HepG2 (cell line): ENCODE data around the gene MLLT10. TPM values are rescaled to one million over a fixed set of nuclear protein-coding genes. Genes with fewer than 3 reads are reported as not detected.

ENCODE experiments used
- ATRX ChIP-seq: sonication (generic); formaldehyde crosslinking; IDR thresholded peaks from 2 replicates; pipeline ENCODE4 v1.4.0; 2020; ENCODE audit warnings: missing genetic modification reagents, borderline replicate concordance
- FOXO1 ChIP-seq: sonication (generic); formaldehyde crosslinking; IDR thresholded peaks from 2 replicates; pipeline ENCODE4 v1.4.0; 2020; ENCODE audit warnings: missing genetic modification reagents
- HMGA1 ChIP-seq: sonication (generic); formaldehyde crosslinking; conservative IDR thresholded peaks from 2 replicates; pipeline ENCODE4 v1.4.0; 2020; ENCODE audit warnings: missing genetic modification reagents
- HOXA5 ChIP-seq: sonication (generic); formaldehyde crosslinking; IDR thresholded peaks from 2 replicates; pipeline ENCODE4 v1.4.0; 2020; ENCODE audit warnings: missing genetic modification reagents
- KLF6 ChIP-seq: IDR thresholded peaks from 2 replicates; pipeline ENCODE4 v1.8.0; 2016; ENCODE audit warnings: missing biosample characterization, missing genetic modification reagents
- MLLT10 ChIP-seq: sonication (generic); formaldehyde crosslinking; IDR thresholded peaks from 2 replicates; pipeline ENCODE4 v1.4.0; 2020; ENCODE audit warnings: missing genetic modification reagents
- MXD1 ChIP-seq: sonication (generic); formaldehyde crosslinking; IDR thresholded peaks from 2 replicates; pipeline ENCODE4 v1.4.0; 2020; ENCODE audit warnings: mild to moderate bottlenecking, missing genetic modification reagents
- MYNN ChIP-seq: sonication (generic); formaldehyde crosslinking; IDR thresholded peaks from 2 replicates; pipeline ENCODE4 v1.4.0; 2020; ENCODE audit warnings: mild to moderate bottlenecking, low read depth, missing genetic modification reagents
- STAT6 ChIP-seq: sonication (generic); formaldehyde crosslinking; IDR thresholded peaks from 2 replicates; pipeline ENCODE4 v1.4.0; 2020; ENCODE audit warnings: missing genetic modification reagents, mild to moderate bottlenecking, borderline replicate concordance
- XBP1 ChIP-seq: sonication (generic); formaldehyde crosslinking; IDR thresholded peaks from 2 replicates; pipeline ENCODE4 v1.5.0; 2020; ENCODE audit warnings: missing genetic modification reagents
- ZBTB49 ChIP-seq: sonication (generic); formaldehyde crosslinking; IDR thresholded peaks from 2 replicates; pipeline ENCODE4 v1.4.0; 2020; ENCODE audit warnings: missing genetic modification reagents, borderline replicate concordance
- ZFP90 ChIP-seq: sonication (generic); formaldehyde crosslinking; IDR thresholded peaks from 2 replicates; pipeline ENCODE4 v1.8.0; 2022; ENCODE audit warnings: missing genetic modification reagents, mild to moderate bottlenecking, inconsistent platforms, borderline replicate concordance
- ZMYM3 ChIP-seq: sonication (generic); formaldehyde crosslinking; IDR thresholded peaks from 2 replicates; pipeline ENCODE4 v1.5.1; 2020; ENCODE audit warnings: mild to moderate bottlenecking, missing genetic modification reagents
- ZNF331 ChIP-seq: sonication (generic); formaldehyde crosslinking; IDR thresholded peaks from 2 replicates; pipeline ENCODE4 v1.4.0; 2020; ENCODE audit warnings: missing genetic modification reagents
- ZNF570 ChIP-seq: sonication (generic); formaldehyde crosslinking; IDR thresholded peaks from 2 replicates; pipeline ENCODE4 v1.4.0; 2020; ENCODE audit warnings: mild to moderate bottlenecking, missing genetic modification reagents, borderline replicate concordance
- ZNF589 ChIP-seq: sonication (generic); formaldehyde crosslinking; conservative IDR thresholded peaks from 2 replicates; pipeline ENCODE4 v1.8.0; 2022; ENCODE audit warnings: mild to moderate bottlenecking, moderate library complexity, missing genetic modification reagents
- ZNF660 ChIP-seq: sonication (generic); formaldehyde crosslinking; IDR thresholded peaks from 2 replicates; pipeline ENCODE4 v1.5.1; 2020; ENCODE audit warnings: mild to moderate bottlenecking, low read depth, missing genetic modification reagents, borderline replicate concordance
- polyA plus RNA-seq, 8 experiments: library from polyadenylated mRNA; depleted of rRNA in 3 of 8; stranded (reverse) in 7 of 8; unstranded in 1 of 8; fragments of >200 nt; fragmentation: Illumina TruSeq in 4 of 8; extraction: Trizol in 4 of 8; gene quantifications; 2 replicates each; pipeline versions ENCODE4 v1.2.1 to v1.2.3, GENCODE V29; 2011 to 2016; ENCODE audit warnings: low read depth in 4 of 8, missing spikeins in 1 of 8, mixed read lengths in 1 of 8; ENCODE audit not compliant: insufficient read depth in 1 of 8
- total RNA-seq, 5 experiments: library from RNA; depleted of rRNA; stranded (reverse); fragments of >200 nt; fragmentation: Illumina TruSeq; extraction: Trizol; gene quantifications; 2 replicates each; pipeline ENCODE4 v1.2.3, GENCODE V29; 2016; ENCODE audit warnings: low read depth in 1 of 5
- TF ChIP-seq, protein P1 (sequence below): sonication (generic); formaldehyde crosslinking; IDR thresholded peaks from 2 replicates; pipeline ENCODE4 v1.4.0; 2020; ENCODE audit warnings: missing genetic modification reagents

Gene MLLT10
- total and polyA plus RNA-seq, 2 of the 13 experiments (the other 11 are each of a cell fraction or from before 2014, with no cell fraction given), result 51.3 to 84.1 TPM

DNA sequence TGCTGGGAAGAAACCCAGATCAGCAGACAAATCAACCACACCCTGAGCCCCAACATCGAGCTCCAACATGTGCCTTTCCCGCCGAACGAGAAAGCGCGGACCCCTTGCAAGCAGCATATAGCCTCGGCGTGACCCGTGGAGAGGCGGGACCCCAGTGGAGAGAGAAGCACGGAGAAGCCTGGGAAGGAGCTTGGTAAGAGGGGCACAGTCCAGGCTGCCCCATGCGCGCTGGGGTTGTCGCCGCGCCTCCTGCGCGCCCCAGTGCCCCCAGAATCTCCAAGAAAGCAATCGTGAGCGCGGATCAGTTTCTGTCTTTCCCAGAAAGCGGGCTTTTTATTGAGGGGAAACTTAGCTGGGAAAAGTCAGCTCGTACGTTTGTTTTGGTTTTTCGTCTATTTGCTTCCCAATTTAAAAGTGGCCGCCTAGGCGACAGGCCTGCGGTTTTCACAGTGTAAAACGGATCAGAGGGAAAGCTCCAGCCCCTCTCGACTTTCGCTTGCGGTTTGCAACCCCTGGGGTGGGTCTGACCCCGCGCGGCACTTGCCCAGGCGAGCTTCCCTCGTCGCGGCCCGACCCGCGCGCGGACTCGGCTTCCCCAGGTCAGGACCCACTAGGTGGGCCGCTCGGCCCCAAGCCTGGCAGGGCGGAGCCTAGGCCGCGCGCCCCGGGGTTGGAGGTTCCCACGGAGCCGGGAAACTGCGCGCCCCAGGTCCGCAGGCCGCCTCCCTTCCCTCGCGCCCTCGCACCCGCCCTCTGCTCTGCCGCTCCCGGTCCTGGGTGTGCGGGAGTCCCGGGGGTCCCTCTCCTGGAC is 39.6 kb upstream of the MLLT10 start (continued):
- TF ChIP-seq MYNN (no peak), ZMYM3 (CRISPR knock-in tag) (peak; percentile 34; the same call in 1 of the 2 replicates), FOXO1 (peak; percentile 40; the same call in 1 of the 2 replicates), MLLT10 (CRISPR knock-in tag) (no peak), ZFP90 (CRISPR knock-in tag) (no peak; the same call in 1 of the 2 replicates), ZNF331 (CRISPR knock-in tag) (0 out of 2 replicates have a peak, but pooled peaks have one; percentile 8), HOXA5 (CRISPR knock-in tag) (no peak), ZNF570 (CRISPR knock-in tag) (no peak), HMGA1 (no peak), ZNF589 (peak; percentile 53; the same call in 1 of the 2 replicates), KLF6 (CRISPR knock-in tag) (no peak), ZBTB49 (CRISPR knock-in tag) (no peak), ATRX (CRISPR knock-in tag) (no peak), MXD1 (CRISPR knock-in tag) (no peak), ZNF660 (CRISPR knock-in tag) (no peak), STAT6 (CRISPR knock-in tag) (no peak), XBP1 (CRISPR knock-in tag) (no peak)
- TF ChIP-seq, protein P1, sequence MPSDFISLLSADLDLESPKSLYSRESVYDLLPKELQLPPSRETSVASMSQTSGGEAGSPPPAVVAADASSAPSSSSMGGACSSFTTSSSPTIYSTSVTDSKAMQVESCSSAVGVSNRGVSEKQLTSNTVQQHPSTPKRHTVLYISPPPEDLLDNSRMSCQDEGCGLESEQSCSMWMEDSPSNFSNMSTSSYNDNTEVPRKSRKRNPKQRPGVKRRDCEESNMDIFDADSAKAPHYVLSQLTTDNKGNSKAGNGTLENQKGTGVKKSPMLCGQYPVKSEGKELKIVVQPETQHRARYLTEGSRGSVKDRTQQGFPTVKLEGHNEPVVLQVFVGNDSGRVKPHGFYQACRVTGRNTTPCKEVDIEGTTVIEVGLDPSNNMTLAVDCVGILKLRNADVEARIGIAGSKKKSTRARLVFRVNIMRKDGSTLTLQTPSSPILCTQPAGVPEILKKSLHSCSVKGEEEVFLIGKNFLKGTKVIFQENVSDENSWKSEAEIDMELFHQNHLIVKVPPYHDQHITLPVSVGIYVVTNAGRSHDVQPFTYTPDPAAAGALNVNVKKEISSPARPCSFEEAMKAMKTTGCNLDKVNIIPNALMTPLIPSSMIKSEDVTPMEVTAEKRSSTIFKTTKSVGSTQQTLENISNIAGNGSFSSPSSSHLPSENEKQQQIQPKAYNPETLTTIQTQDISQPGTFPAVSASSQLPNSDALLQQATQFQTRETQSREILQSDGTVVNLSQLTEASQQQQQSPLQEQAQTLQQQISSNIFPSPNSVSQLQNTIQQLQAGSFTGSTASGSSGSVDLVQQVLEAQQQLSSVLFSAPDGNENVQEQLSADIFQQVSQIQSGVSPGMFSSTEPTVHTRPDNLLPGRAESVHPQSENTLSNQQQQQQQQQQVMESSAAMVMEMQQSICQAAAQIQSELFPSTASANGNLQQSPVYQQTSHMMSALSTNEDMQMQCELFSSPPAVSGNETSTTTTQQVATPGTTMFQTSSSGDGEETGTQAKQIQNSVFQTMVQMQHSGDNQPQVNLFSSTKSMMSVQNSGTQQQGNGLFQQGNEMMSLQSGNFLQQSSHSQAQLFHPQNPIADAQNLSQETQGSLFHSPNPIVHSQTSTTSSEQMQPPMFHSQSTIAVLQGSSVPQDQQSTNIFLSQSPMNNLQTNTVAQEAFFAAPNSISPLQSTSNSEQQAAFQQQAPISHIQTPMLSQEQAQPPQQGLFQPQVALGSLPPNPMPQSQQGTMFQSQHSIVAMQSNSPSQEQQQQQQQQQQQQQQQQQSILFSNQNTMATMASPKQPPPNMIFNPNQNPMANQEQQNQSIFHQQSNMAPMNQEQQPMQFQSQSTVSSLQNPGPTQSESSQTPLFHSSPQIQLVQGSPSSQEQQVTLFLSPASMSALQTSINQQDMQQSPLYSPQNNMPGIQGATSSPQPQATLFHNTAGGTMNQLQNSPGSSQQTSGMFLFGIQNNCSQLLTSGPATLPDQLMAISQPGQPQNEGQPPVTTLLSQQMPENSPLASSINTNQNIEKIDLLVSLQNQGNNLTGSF (CRISPR knock-in tag), result peak; percentile 87
